HG02678 (cell line): Measurements from ENCODE around the gene INSR.

Experiments
- ATAC-seq: cut with Tn5 transposase; IDR thresholded peaks from one replicate; pipeline ENCODE4 v1.9.1; 2021; ENCODE audit warnings: mild to moderate bottlenecking, moderate library complexity; ENCODE audit not compliant: unreplicated experiment

Gene INSR

GRCh38 chr19:7295912-7296536 lies 1.8 kb upstream of the INSR start:
- no peak for ATAC-seq

GRCh38 chr19:7294558-7295212 lies 471 bp upstream of the INSR start:
- peak; percentile 47 for ATAC-seq

- no peak for ATAC-seq
Measured at GRCh38 chr19:7292950-7293761, 1.1 kb downstream of the INSR start.

GRCh38 chr19:7292352-7292949 lies 1.8 kb downstream of the INSR start:
- ATAC-seq, result no peak

GRCh38 chr19:7288977-7289376 lies 5.2 kb downstream of the INSR start:
- ATAC-seq, result no peak

GRCh38 chr19:7288131-7288530 lies 6.1 kb downstream of the INSR start:
- ATAC-seq, result no peak

GRCh38 chr19:7287722-7288121 lies 6.5 kb downstream of the INSR start:
- no peak for ATAC-seq

- no peak for ATAC-seq
Measured at GRCh38 chr19:7280940-7281666, 13.1 kb downstream of the INSR start.

- ATAC-seq, result peak; percentile 66
Measured at GRCh38 chr19:7272856-7273578, 21.2 kb downstream of the INSR start.

- no peak for ATAC-seq
Measured at GRCh38 chr19:7268705-7269098, 25.5 kb downstream of the INSR start.

- no peak for ATAC-seq
Measured at GRCh38 chr19:7267792-7268704, 26.2 kb downstream of the INSR start.

- no peak for ATAC-seq
Measured at GRCh38 chr19:7266832-7267231, 27.4 kb downstream of the INSR start.

- ATAC-seq, result no peak
Measured at GRCh38 chr19:7265963-7266362, 28.3 kb downstream of the INSR start.

- ATAC-seq, result no peak
Measured at GRCh38 chr19:7264858-7265257, 29.4 kb downstream of the INSR start.

- ATAC-seq, result no peak
Measured at GRCh38 chr19:7263521-7263920, 30.7 kb downstream of the INSR start.

GRCh38 chr19:7263066-7263465 lies 31.1 kb downstream of the INSR start:
- ATAC-seq, result no peak

GRCh38 chr19:7262470-7262869 lies 31.7 kb downstream of the INSR start:
- ATAC-seq, result no peak

- ATAC-seq, result no peak
Measured at GRCh38 chr19:7260161-7260560, 34.1 kb downstream of the INSR start.

GRCh38 chr19:7258840-7259395 lies 35.3 kb downstream of the INSR start:
- ATAC-seq, result no peak
